Nucleus accumbens (tissue), 56 donors: Measurements from ENCODE around the gene GFRA4.
"Not testable (repeated sequence)": the region's sequence is repeated elsewhere in the genome, so short reads cannot be mapped to it uniquely, and the experiment has no call there.

Source experiments
- DNase-seq, 56 donors: peaks; one replicate each; lab custom pipeline; 2025; lab: John Stamatoyannopoulos, UW

The GFRA4 gene

DNA sequence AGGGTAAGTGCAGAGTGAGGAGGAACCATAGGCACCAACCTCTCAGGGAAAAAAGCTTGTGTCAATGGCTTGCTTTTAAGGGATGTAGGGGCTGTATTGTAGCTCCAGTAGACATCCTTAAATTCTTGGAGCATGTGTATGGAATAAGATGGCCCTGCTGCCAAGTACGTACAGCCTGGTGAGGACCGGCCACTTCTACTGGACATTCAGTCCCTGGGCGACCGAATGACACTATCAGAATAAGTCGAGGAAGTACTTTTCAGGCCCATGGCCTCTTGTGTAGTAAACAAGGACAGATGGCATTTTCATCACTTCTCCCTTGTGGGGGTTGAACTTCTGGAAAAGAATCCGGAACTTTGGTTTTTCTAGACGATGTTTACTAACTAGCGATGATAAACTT lies 32.8 kb downstream of the GFRA4 start:
- no peak for DNase-seq

GRCh38 chr20:3629893-3630292 lies 33.3 kb downstream of the GFRA4 start:
- DNase-seq, result no peak

DNA sequence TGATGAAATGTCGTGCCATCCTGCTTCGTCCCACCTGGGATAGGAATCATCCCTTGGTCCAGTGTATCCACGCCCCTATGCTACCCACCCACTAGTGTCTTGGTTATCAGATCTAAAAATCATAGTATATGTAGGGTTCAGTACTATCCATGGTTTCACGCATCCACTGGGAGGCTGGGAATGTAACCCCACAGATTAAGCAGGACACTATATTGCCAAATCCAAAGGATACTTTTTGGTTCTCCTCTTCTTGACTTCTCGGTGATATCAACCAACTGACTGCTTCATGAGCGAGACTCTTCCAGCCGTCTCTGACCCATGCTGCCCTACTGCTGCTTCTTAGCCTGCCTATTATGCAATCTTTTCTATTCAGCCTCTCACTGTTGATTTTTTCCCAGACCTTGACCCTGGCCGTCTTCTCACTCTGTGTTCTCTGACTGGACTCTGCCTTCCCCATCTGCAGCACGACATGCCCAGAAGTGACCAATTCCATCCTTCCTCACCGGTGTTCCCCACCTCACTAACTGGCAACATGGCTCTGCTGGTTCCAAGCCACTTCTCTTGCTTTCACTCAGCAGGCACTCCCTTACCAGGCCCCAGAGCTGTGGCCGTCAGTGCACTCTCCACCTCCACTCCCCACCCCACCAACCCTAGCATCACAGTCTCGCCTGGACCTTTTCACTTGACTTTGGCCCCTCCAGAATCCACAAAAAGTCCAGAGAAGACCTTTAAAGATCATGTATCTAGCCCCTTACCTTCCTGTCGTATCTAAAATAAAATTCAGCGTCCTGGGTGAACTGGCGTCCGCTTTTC lies 34.5 kb downstream of the GFRA4 start:
- no peak for DNase-seq

- DNase-seq, result no peak
Measured at GRCh38 chr20:3627476-3627875, 35.7 kb downstream of the GFRA4 start.

GRCh38 chr20:3622406-3622805 lies 40.8 kb downstream of the GFRA4 start:
- no peak for DNase-seq

DNA sequence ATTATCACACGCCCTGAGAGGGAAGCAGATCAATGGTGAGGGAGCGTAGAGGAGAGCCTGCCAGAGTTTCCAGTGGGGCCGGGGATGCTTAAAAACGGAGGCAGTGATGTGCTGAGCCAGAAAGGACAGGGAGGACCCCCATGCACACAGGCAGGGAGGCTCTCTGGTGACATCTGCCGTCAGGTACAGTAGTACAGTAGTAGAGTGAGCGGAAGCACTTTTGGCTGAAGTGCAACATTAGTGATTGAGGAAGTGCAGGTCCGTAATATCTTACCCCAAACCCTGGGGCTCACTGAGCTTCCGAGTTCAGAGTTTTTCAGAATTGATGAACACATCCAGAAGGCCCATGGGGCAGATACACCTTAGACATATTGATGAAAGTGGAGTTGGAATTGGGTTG lies 42.1 kb downstream of the GFRA4 start:
- DNase-seq, result no peak

DNA sequence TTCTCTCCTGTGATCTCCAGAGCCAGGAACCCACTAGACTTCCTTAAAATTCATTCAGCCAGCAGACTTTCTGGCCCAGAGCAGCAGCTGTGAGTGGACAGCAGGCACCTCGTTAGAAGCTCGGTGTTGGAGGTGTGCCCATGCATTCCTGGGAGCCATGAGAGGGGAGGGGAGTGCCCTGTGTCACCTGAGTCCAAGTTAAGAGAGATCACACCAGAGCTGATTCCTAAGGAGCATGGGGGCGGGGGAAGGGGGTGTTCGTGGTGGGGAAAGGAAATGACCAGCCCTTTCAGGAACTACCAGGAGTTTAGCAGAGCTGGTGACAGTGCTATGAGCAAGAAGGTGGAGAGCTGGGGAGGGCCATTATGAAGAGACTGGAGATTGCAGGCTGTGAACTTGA lies 46.9 kb downstream of the GFRA4 start:
- no peak for DNase-seq

DNA sequence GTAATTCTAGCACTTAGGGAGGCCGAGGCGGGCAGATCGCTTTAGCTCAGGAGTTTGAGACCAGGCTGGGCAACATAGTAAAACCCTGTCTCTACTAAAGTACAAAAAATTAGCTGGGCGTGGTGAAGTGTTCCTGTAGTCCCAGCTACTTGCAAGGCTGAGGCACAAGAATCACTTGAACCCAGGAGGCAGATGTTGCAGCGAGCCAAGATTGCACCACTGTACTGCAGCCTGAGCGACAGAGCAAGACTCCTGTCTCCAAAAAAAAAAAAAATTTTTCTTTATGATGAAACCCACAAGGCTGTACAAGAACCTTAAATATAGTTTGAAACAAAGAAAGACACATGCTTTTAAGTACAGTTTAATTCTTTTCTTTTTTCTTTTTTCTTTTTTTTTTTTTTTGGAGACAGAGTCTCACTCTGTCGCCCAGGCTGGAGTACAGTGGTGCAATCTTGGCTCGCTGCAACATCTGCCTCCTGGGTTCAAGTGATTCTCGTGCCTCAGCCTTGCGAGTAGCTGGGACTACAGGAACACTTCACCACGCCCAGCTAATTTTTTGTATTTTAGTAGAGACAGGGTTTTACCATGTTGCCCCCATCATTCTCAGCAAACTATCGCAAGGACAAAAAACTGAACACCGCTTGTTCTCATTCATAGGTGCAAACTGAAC lies 47.9 kb downstream of the GFRA4 start:
- not testable (repeated sequence) for DNase-seq

- no peak for DNase-seq
Measured at GRCh38 chr20:3614466-3614865, 48.7 kb downstream of the GFRA4 start.

DNA sequence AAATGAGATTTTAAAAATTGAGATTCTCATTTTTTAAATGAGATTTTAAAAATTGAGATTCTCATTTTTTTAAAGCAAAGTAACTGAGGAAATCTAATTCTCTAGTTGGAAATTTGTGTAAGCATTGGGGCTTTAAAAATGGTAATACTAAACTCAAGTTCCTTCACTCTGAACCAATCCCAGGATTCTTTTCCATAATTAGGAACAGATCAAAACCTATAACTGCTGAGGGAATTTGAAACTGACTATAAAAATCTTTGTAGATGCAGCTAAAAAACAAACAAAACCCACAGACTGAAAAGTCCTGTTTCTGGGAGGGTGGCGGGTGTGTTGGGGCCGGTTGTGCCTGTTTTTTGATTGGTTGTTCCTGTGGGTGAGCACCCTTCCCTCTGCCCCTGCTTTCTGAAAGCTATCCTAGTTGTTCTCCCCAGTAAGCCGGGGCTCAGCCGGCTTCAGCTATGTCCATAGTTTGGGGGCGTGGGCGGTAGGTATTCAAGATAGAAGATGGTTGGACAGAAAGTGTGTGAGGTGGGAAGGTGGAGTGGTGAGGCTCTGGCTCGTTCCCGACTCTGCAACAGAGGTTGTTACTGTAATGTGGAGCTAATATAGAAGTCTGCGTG lies 49.3 kb downstream of the GFRA4 start:
- no peak for DNase-seq

GRCh38 chr20:3612795-3613572 lies 50.2 kb downstream of the GFRA4 start:
- no peak for DNase-seq

DNA sequence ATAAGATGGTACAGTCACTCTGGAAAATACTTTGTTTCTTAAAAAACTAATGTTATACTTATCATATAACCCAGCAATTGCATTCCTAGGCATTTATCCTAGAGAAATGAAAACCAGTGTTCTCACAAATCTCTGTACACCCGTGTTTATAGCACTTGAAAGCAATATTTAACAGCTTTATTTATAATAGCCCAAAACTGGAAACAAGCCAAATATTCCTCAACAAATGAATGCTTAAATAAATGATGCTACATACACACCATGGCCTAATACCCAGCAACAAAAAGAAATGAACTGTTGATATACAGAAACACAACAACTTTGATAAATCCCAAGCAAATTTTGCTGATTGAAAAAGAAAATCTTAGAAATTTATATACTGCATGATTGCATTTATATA lies 51.3 kb downstream of the GFRA4 start:
- no peak for DNase-seq
